ENCODE measurements around the gene DENND6B. TPM values are rescaled to one million over a fixed set of nuclear protein-coding genes. Genes with fewer than 3 reads are reported as not detected.

DENND6B gene
- total RNA-seq, 1 donor from 2014 or later, result 7.7 TPM

GRCh38 chr22:50317674-50318073 is 9.1 kb downstream of the DENND6B start:
- Mint-ChIP-seq H3K27ac (ENCODE audit: unreplicated experiment) (no peak overlapping the region), H3K36me3 (ENCODE audit: low read depth) (no peaks in the 10 kb centered on the region), H3K27me3 (ENCODE audit: low read depth) (no peaks in the 10 kb centered on the region), H3K4me1 (ENCODE audit: low read depth) (no peaks in the 10 kb centered on the region), H3K9me3 (ENCODE audit: low read depth) (no peaks in the 10 kb centered on the region), H3K4me3 (ENCODE audit: unreplicated experiment) (no peak overlapping the region)
- no peak for DNase-seq (ENCODE audit: low spot score)
- TF ChIP-seq CTCF (IDR thresholded peaks at IDR 0.05), result no peak

GRCh38 chr22:50317178-50317577 is 9.6 kb downstream of the DENND6B start:
- no peak overlapping the region for H3K4me3 Mint-ChIP-seq (ENCODE audit: unreplicated experiment)
- no peak overlapping the region for H3K27ac Mint-ChIP-seq (ENCODE audit: unreplicated experiment)
- DNase-seq (ENCODE audit: low spot score), result no peak
- no peaks in the 10 kb centered on the region for H3K4me1 Mint-ChIP-seq (ENCODE audit: low read depth)
- H3K27me3 Mint-ChIP-seq (ENCODE audit: low read depth), result no peaks in the 10 kb centered on the region
- no peaks in the 10 kb centered on the region for H3K36me3 Mint-ChIP-seq (ENCODE audit: low read depth)
- no peak for TF ChIP-seq CTCF (IDR thresholded peaks at IDR 0.05)
- H3K9me3 Mint-ChIP-seq (ENCODE audit: low read depth), result no peaks in the 10 kb centered on the region

GRCh38 chr22:50316114-50317065 is 10.4 kb downstream of the DENND6B start:
- no peak for TF ChIP-seq CTCF (IDR thresholded peaks at IDR 0.05)
- Mint-ChIP-seq H3K9me3 (ENCODE audit: low read depth) (no peaks in the 10 kb centered on the region), H3K4me3 (ENCODE audit: unreplicated experiment) (no peak overlapping the region), H3K27me3 (ENCODE audit: low read depth) (no peaks in the 10 kb centered on the region), H3K36me3 (ENCODE audit: low read depth) (no peaks in the 10 kb centered on the region), H3K27ac (ENCODE audit: unreplicated experiment) (no peak overlapping the region), H3K4me1 (ENCODE audit: low read depth) (no peaks in the 10 kb centered on the region)
- no peak for DNase-seq (ENCODE audit: low spot score)

GRCh38 chr22:50315289-50316113 is 11.3 kb downstream of the DENND6B start:
- Mint-ChIP-seq H3K4me1 (ENCODE audit: low read depth) (no peaks in the 10 kb centered on the region), H3K27me3 (ENCODE audit: low read depth) (no peaks in the 10 kb centered on the region), H3K36me3 (ENCODE audit: low read depth) (no peaks in the 10 kb centered on the region), H3K4me3 (ENCODE audit: unreplicated experiment) (no peak overlapping the region), H3K9me3 (ENCODE audit: low read depth) (no peaks in the 10 kb centered on the region), H3K27ac (ENCODE audit: unreplicated experiment) (no peak overlapping the region)
- peak; percentile 90 for DNase-seq (ENCODE audit: low spot score)
- no peak for TF ChIP-seq CTCF (IDR thresholded peaks at IDR 0.05)

All from chondrocyte (in vitro differentiated cells).